Mammary epithelial cell (primary cell): Measurements from ENCODE around the gene BPIFB2.

Experiments used
- CTCF ChIP-seq, 2 donors: IDR thresholded peaks in 1 of 2; conservative IDR thresholded peaks in 1 of 2; 2 replicates each; pipeline ENCODE4 v1.5.1; 2011 to 2012; ENCODE audit warnings: inconsistent platforms in 2 of 2, low read length in 2 of 2, mild to moderate bottlenecking in 2 of 2, control low read depth in 1 of 2, low read depth in 1 of 2; ENCODE audit not compliant: insufficient read depth in 1 of 2; ENCODE audit errors: extremely low read depth in 1 of 2
- EZH2 ChIP-seq: IDR thresholded peaks from 2 replicates; pipeline ENCODE4 v1.6.1; 2012; ENCODE audit warnings: low read length, inconsistent platforms, borderline replicate concordance

- TF ChIP-seq EZH2 (no peak), CTCF (conservative IDR thresholded peaks at IDR 0.05 in 1 of 2, IDR thresholded peaks at IDR 0.05 in 1 of 2; ENCODE audit: extremely low read depth in 1 of 2, insufficient read depth in 1 of 2, low read depth in 1 of 2, low read length in 2 of 2) (no peak)
These were observed 30.1 kb upstream of the BPIFB2 start for GRCh38 chr20:32977281-32978008.
